ENCODE results near the gene HDAC4.
A peak's percentile ranks its signal among the peaks of the same experiment; 100 is the strongest.

Gene HDAC4

GRCh38 chr2:239145106-239145505 lies 255.7 kb downstream of the HDAC4 start:
- Histone ChIP-seq H3F3A (ENCODE audit: insufficient read depth) (no peaks in the 10 kb centered on the region), H3K79me2 (ENCODE audit: insufficient read depth, low read length) (no peaks in the 10 kb centered on the region), H2AFZ (ENCODE audit: low read depth, low read length, severe bottlenecking) (no peak overlapping the region), H3K9me2 (replicated peaks; ENCODE audit: insufficient read depth, low read length) (no peaks in the 10 kb centered on the region), H4K20me1 (ENCODE audit: low read depth, low read length) (no peaks in the 10 kb centered on the region), H3K9ac (ENCODE audit: low read length) (no peak overlapping the region), H3K4me2 (ENCODE audit: low read depth, low read length, poor library complexity, severe bottlenecking) (no peak overlapping the region), H3K27me3 (ENCODE audit: low read length) (no peaks in the 10 kb centered on the region), H3K9me3 (ENCODE audit: insufficient read depth, low read length) (no peaks in the 10 kb centered on the region), H3K36me3 (ENCODE audit: low read length) (no peaks in the 10 kb centered on the region), H3K27ac (ENCODE audit: low read depth, low read length) (no peak overlapping the region), H3K4me3 (ENCODE audit: insufficient read depth, low read length, poor library complexity, severe bottlenecking) (no peak overlapping the region)
- no peak for TF ChIP-seq CTCF (IDR thresholded peaks at IDR 0.05; ENCODE audit: insufficient read depth, low read length, poor library complexity, severe bottlenecking)
- TF ChIP-seq EZH2phosphoT487 (conservative IDR thresholded peaks at IDR 0.05; ENCODE audit: low read length), result no peak

- H3K4me3 ChIP-seq (ENCODE audit: insufficient read depth, low read length, poor library complexity, severe bottlenecking), result no peak overlapping the region
- no peak overlapping the region for H3K4me2 ChIP-seq (ENCODE audit: low read depth, low read length, poor library complexity, severe bottlenecking)
- H3K79me2 ChIP-seq (ENCODE audit: insufficient read depth, low read length), result no peaks in the 10 kb centered on the region
Observed at GRCh38 chr2:239144713-239144999, 256.2 kb downstream of the HDAC4 start.

GRCh38 chr2:239143858-239144712 lies 256.7 kb downstream of the HDAC4 start:
- Histone ChIP-seq H2AFZ (ENCODE audit: low read depth, low read length, severe bottlenecking) (no peak overlapping the region), H3K9ac (ENCODE audit: low read length) (no peak overlapping the region)

More at GRCh38 chr2:239144713-239144999, 256.2 kb downstream of the HDAC4 start:
- Histone ChIP-seq H3K27ac (ENCODE audit: low read depth, low read length) (no peak overlapping the region), H3K36me3 (ENCODE audit: low read length) (no peaks in the 10 kb centered on the region), H3K27me3 (ENCODE audit: low read length) (no peaks in the 10 kb centered on the region), H3F3A (ENCODE audit: insufficient read depth) (no peaks in the 10 kb centered on the region), H3K9ac (ENCODE audit: low read length) (no peak overlapping the region), H3K9me2 (replicated peaks; ENCODE audit: insufficient read depth, low read length) (no peaks in the 10 kb centered on the region), H2AFZ (ENCODE audit: low read depth, low read length, severe bottlenecking) (no peak overlapping the region), H3K9me3 (ENCODE audit: insufficient read depth, low read length) (no peaks in the 10 kb centered on the region), H4K20me1 (ENCODE audit: low read depth, low read length) (no peaks in the 10 kb centered on the region)
- TF ChIP-seq CTCF (IDR thresholded peaks at IDR 0.05; ENCODE audit: insufficient read depth, low read length, poor library complexity, severe bottlenecking) (no peak), EZH2phosphoT487 (conservative IDR thresholded peaks at IDR 0.05; ENCODE audit: low read length) (no peak)

More at GRCh38 chr2:239143858-239144712, 256.7 kb downstream of the HDAC4 start:
- Histone ChIP-seq H3K27me3 (ENCODE audit: low read length) (no peaks in the 10 kb centered on the region), H3K9me3 (ENCODE audit: insufficient read depth, low read length) (no peaks in the 10 kb centered on the region), H4K20me1 (ENCODE audit: low read depth, low read length) (no peaks in the 10 kb centered on the region), H3K4me2 (ENCODE audit: low read depth, low read length, poor library complexity, severe bottlenecking) (no peak overlapping the region), H3K27ac (ENCODE audit: low read depth, low read length) (no peak overlapping the region), H3K9me2 (replicated peaks; ENCODE audit: insufficient read depth, low read length) (no peaks in the 10 kb centered on the region), H3K79me2 (ENCODE audit: insufficient read depth, low read length) (no peaks in the 10 kb centered on the region), H3F3A (ENCODE audit: insufficient read depth) (no peaks in the 10 kb centered on the region), H3K36me3 (ENCODE audit: low read length) (no peaks in the 10 kb centered on the region), H3K4me3 (ENCODE audit: insufficient read depth, low read length, poor library complexity, severe bottlenecking) (no peak overlapping the region)
- TF ChIP-seq CTCF (IDR thresholded peaks at IDR 0.05; ENCODE audit: insufficient read depth, low read length, poor library complexity, severe bottlenecking) (peak; percentile 60), EZH2phosphoT487 (conservative IDR thresholded peaks at IDR 0.05; ENCODE audit: low read length) (no peak)
